SU-DHL-6 (cell line): Measurements from ENCODE around the gene TRAPPC3L.

Experiments used
- H2AFZ ChIP-seq: fragments of 200-600 bp; sonication (generic); 2 replicates; pipeline ENCODE4 v1.6.1; 2014; ENCODE audit warnings: low read depth, mild to moderate bottlenecking, moderate library complexity, mixed read lengths, antibody characterized with exemption, low read length; ENCODE audit not compliant: severe bottlenecking
- H3F3A ChIP-seq: fragments of 200-600 bp; shearing (Covaris generic); 2 replicates; pipeline ENCODE4 v1.6.0; 2016; ENCODE audit warnings: antibody characterized with exemption, mild to moderate bottlenecking; ENCODE audit not compliant: insufficient read depth
- H3K27ac ChIP-seq: fragments of 200-600 bp; sonication (generic); 2 replicates; pipeline ENCODE4 v1.5.1; 2016; ENCODE audit warnings: low read depth, mild to moderate bottlenecking, low read length, moderate library complexity, mixed read lengths
- H3K27me3 ChIP-seq: fragments of 200-600 bp; sonication (generic), shearing (Covaris generic); 2 replicates; pipeline ENCODE4 v1.6.0; 2014; ENCODE audit warnings: mild to moderate bottlenecking, low read length
- H3K36me3 ChIP-seq: fragments of 200-600 bp; sonication (generic); 2 replicates; pipeline ENCODE4 v1.6.1; 2014; ENCODE audit warnings: mild to moderate bottlenecking, low read length, mixed read lengths
- H3K4me2 ChIP-seq: fragments of 300-600, 200-600 bp; shearing (Covaris generic), sonication (generic); 2 replicates; pipeline ENCODE4 v1.6.0; 2014; ENCODE audit warnings: low read length, low read depth, mild to moderate bottlenecking; ENCODE audit not compliant: poor library complexity, severe bottlenecking
- H3K4me3 ChIP-seq: fragments of 200-600 bp; sonication (generic); 2 replicates; pipeline ENCODE4 v1.5.1; 2014; ENCODE audit warnings: antibody characterized with exemption, low read length, mild to moderate bottlenecking, mixed read lengths; ENCODE audit not compliant: insufficient read depth, poor library complexity, severe bottlenecking
- H3K79me2 ChIP-seq: fragments of 200-600 bp; sonication (generic); 2 replicates; pipeline ENCODE4 v1.6.1; 2014; ENCODE audit warnings: mild to moderate bottlenecking, low read length, moderate library complexity; ENCODE audit not compliant: insufficient read depth
- H3K9ac ChIP-seq: fragments of 200-600 bp; sonication (generic); 2 replicates; pipeline ENCODE4 v1.7.0; 2014; ENCODE audit warnings: mild to moderate bottlenecking, low read length
- H3K9me2 ChIP-seq: fragments of 200-600 bp; sonication (generic); replicated peaks from 2 replicates; pipeline ENCODE4 v1.6.1; 2014; ENCODE audit warnings: low read length; ENCODE audit not compliant: insufficient read depth
- H3K9me3 ChIP-seq: fragments of 200-600 bp; sonication (generic); 2 replicates; pipeline ENCODE4 v1.6.1; 2014; ENCODE audit warnings: low read length, mixed read lengths; ENCODE audit not compliant: insufficient read depth
- H4K20me1 ChIP-seq: fragments of 200-600 bp; sonication (generic); 2 replicates; pipeline ENCODE4 v1.6.1; 2014; ENCODE audit warnings: low read depth, mild to moderate bottlenecking, antibody characterized with exemption, low read length, moderate library complexity, mixed read lengths
- EZH2phosphoT487 ChIP-seq: fragments of 200-600 bp; sonication (generic), shearing (Covaris generic); conservative IDR thresholded peaks from 2 replicates; pipeline ENCODE4 v1.6.1; 2018; ENCODE audit warnings: mild to moderate bottlenecking, antibody characterized with exemption, low read length, moderate library complexity, mixed read lengths
- TF ChIP-seq, protein P1 (sequence below): fragments of 200-600 bp; sonication (generic); IDR thresholded peaks from one replicate; pipeline ENCODE4 v1.5.1; 2017; ENCODE audit warnings: antibody characterized with exemption, mild to moderate bottlenecking, low read length, moderate library complexity; ENCODE audit not compliant: insufficient read depth, poor library complexity, severe bottlenecking

The TRAPPC3L gene

DNA sequence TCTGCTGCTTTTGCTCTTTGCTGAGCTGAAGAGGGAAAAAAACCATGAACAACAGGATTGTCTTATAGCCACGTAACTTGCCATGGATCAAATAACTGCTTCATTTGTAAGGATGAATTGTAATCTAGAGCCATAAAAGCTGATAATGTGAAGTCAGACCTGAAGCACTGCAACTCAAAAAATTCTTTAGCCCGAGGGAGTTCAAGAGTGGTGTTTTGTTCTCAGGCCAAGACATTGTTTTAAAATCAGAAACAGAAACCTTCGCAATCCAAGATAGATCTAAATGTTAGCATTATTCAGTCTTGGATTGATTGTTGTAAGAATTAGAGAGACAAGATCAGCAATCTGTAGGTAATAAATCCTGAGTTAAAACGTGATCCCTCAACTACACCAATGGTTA lies at the start of gene TRAPPC3L:
Gene TRAPPC3L, minus strand, starts transcription at position 34 of the 400 bp plus-strand sequence. CDS start 170 bp downstream, outside the sequence.
- H3K79me2 ChIP-seq: no peaks in the 10 kb centered on the region
- no peak within 1 kb of the TSS for H2AFZ ChIP-seq
- TF ChIP-seq, protein P1, sequence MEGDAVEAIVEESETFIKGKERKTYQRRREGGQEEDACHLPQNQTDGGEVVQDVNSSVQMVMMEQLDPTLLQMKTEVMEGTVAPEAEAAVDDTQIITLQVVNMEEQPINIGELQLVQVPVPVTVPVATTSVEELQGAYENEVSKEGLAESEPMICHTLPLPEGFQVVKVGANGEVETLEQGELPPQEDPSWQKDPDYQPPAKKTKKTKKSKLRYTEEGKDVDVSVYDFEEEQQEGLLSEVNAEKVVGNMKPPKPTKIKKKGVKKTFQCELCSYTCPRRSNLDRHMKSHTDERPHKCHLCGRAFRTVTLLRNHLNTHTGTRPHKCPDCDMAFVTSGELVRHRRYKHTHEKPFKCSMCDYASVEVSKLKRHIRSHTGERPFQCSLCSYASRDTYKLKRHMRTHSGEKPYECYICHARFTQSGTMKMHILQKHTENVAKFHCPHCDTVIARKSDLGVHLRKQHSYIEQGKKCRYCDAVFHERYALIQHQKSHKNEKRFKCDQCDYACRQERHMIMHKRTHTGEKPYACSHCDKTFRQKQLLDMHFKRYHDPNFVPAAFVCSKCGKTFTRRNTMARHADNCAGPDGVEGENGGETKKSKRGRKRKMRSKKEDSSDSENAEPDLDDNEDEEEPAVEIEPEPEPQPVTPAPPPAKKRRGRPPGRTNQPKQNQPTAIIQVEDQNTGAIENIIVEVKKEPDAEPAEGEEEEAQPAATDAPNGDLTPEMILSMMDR: no peak
- no peak for TF ChIP-seq EZH2phosphoT487
- no peaks in the 10 kb centered on the region for H3F3A ChIP-seq
- no peaks in the 10 kb centered on the region for H3K36me3 ChIP-seq
- H3K9me3 ChIP-seq: no peaks in the 10 kb centered on the region
- H3K9me2 ChIP-seq: no peaks in the 10 kb centered on the region
- no peak within 1 kb of the TSS for H3K9ac ChIP-seq
- no peak within 1 kb of the TSS for H3K4me2 ChIP-seq
- H3K4me3 ChIP-seq: no peak within 1 kb of the TSS
- H4K20me1 ChIP-seq: no peaks in the 10 kb centered on the region
- H3K27me3 ChIP-seq: no peaks in the 10 kb centered on the region
- H3K27ac ChIP-seq: no peak within 1 kb of the TSS

DNA sequence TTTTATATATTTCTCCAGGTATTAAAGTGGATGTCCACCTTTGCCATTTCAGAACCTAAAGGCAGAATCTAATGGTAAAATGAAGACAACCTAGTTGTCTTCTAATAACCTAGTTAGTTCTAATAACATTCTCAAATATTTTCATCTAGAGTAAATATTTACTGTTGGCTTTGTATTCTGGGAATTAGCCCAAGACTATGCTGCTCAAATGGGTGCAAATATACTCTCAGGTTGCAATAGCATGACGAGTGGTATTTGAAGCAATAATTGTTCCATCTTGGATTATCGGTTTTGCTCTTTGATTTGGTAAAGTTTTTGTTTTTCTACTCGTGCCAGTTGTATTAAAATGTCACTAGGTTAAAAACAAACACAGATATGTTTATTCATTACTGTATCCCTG lies 49.8 kb upstream of the TRAPPC3L start:
- TF ChIP-seq, protein P1: no peak
- no peak for TF ChIP-seq EZH2phosphoT487
- Histone ChIP-seq H3K4me2 (no peak overlapping the region), H4K20me1 (no peaks in the 10 kb centered on the region)

DNA sequence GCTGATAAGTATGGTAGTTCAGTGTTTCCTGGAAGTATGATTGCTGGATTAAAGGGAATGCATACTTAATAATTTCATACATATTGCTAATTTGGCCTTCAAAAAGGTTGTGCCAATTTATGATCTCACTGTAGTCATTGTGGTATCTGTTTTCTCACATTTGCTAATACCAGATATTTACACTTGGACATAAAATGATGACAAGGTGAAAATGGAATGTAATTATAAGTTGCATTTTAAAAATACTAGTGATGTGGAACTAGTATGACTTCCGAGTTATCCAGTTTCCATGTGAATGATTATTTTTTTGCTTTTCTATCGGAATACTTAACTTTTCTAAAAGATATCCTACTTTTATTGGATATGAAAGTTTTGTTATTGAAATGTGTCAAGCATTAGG lies 41.3 kb upstream of the TRAPPC3L start:
- TF ChIP-seq, protein P1: no peak
- no peak for TF ChIP-seq EZH2phosphoT487
- no peaks in the 10 kb centered on the region for H3K79me2 ChIP-seq
- H3K36me3 ChIP-seq: peaks cover 59% of the 10 kb centered on the region
- H2AFZ ChIP-seq: no peak overlapping the region
- no peak overlapping the region for H3K9ac ChIP-seq
- H3K9me2 ChIP-seq: no peaks in the 10 kb centered on the region
- no peaks in the 10 kb centered on the region for H3F3A ChIP-seq
- no peak overlapping the region for H3K27ac ChIP-seq
- H3K4me3 ChIP-seq: no peak overlapping the region
- H3K9me3 ChIP-seq: no peaks in the 10 kb centered on the region
- H3K27me3 ChIP-seq: no peaks in the 10 kb centered on the region
- H4K20me1 ChIP-seq: no peaks in the 10 kb centered on the region
- no peak overlapping the region for H3K4me2 ChIP-seq

More for the DNA sequence above, 49.8 kb upstream of the TRAPPC3L start:
- no peak overlapping the region for H2AFZ ChIP-seq
- H3K27me3 ChIP-seq: no peaks in the 10 kb centered on the region
- H3K9me2 ChIP-seq: no peaks in the 10 kb centered on the region
- peaks cover 32% of the 10 kb centered on the region for H3K36me3 ChIP-seq
- no peaks in the 10 kb centered on the region for H3K9me3 ChIP-seq
- no peak overlapping the region for H3K27ac ChIP-seq
- no peak overlapping the region for H3K9ac ChIP-seq
- H3K4me3 ChIP-seq: no peak overlapping the region
- 0 out of 2 replicates have a peak, but pooled peaks cover 3% of the 10 kb centered on the region for H3F3A ChIP-seq
- no peaks in the 10 kb centered on the region for H3K79me2 ChIP-seq

DNA sequence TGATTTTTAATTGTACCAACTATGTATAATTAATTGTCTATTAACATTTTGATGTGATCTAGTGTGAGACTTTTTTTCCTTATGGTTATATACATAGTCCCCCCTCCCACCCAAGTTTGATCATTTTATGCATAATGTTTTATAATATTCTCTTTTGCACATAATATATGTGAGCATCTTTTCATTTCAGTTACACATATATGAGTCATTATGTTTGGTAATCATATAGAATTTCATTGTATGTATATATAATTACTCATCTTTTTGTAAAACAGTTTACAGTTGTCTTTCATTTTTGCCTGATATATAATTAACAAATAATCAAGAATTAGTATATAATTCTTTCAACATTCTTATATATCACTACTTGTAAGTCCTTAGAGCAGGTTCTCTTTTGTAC lies 40.8 kb upstream of the TRAPPC3L start:
- H2AFZ ChIP-seq: no peak overlapping the region
- no peak overlapping the region for H3K4me2 ChIP-seq
- H3K79me2 ChIP-seq: no peaks in the 10 kb centered on the region
- H3K9me2 ChIP-seq: no peaks in the 10 kb centered on the region
- peaks cover 59% of the 10 kb centered on the region for H3K36me3 ChIP-seq
- no peaks in the 10 kb centered on the region for H3K27me3 ChIP-seq
- TF ChIP-seq, protein P1: no peak
- no peak for TF ChIP-seq EZH2phosphoT487
- no peaks in the 10 kb centered on the region for H3K9me3 ChIP-seq
- H3F3A ChIP-seq: no peaks in the 10 kb centered on the region
- no peak overlapping the region for H3K9ac ChIP-seq
- H4K20me1 ChIP-seq: no peaks in the 10 kb centered on the region
- H3K27ac ChIP-seq: no peak overlapping the region
- no peak overlapping the region for H3K4me3 ChIP-seq
